T47D (cell line): ENCODE data around the gene C2orf74.

Experiments used
- DNase-seq, 2 experiments: peaks; one replicate each; pipeline versions ENCODE4 v3.0.0 to v3.0.0-alpha.2; 2011 to 2012; ENCODE audit warnings: low read depth in 1 of 2, low spot score in 1 of 2
- JUND ChIP-seq: IDR thresholded peaks from 2 replicates; pipeline ENCODE4 v1.6.1; 2012; ENCODE audit warnings: low read depth
- in situ Hi-C: cut with HindIII; loops from 2 replicates; pipeline ENCODE4 v1.10.0; 2016; ENCODE audit warnings: low sequenced_read_pairs, low pct_unique_long_range_greater_than_20kb

Gene C2orf74

DNA sequence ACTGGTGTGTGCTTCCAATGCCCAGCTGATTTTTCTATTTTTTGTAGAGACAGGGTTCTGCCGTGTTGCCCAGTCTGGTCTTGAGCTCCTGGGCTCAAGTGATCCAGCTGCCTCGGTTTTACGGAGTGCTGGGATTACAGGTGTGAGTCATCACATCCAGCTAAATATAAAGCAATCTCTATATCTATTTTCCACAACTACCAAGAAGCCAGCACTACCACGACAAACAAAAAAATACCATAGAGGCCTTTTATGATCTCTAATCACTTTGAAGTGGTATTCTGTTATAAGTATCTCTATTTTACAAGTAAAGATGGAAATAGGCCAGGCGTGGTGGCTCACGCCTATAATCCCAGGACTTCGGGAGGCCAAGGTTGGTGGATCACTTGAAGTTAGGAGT lies 34.7 kb downstream of the C2orf74 start:
- no peak for TF ChIP-seq JUND
- no peak for DNase-seq
- in situ Hi-C loops = no loop called here

DNA sequence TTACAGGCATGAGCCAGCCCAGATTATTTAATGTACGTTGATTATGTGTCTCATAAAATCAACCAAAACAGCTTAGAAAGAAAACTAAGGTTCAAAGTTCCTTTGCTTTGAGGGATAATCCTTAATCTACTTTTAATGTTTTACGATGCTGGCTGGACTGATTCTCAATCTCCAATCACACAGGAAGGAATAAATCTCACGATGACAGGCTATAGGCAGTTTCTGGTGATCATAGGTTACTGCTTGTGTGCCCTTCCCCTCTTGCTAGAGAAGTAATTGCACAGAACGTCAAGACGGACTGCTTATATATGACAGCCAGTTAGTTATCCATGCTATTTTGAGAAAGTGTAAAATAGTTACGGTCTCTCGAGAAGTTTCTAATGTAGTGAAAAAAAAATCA lies 43.1 kb downstream of the C2orf74 start:
- DNase-seq = no peak
- in situ Hi-C loops = no loop called here
- no peak for TF ChIP-seq JUND

DNA sequence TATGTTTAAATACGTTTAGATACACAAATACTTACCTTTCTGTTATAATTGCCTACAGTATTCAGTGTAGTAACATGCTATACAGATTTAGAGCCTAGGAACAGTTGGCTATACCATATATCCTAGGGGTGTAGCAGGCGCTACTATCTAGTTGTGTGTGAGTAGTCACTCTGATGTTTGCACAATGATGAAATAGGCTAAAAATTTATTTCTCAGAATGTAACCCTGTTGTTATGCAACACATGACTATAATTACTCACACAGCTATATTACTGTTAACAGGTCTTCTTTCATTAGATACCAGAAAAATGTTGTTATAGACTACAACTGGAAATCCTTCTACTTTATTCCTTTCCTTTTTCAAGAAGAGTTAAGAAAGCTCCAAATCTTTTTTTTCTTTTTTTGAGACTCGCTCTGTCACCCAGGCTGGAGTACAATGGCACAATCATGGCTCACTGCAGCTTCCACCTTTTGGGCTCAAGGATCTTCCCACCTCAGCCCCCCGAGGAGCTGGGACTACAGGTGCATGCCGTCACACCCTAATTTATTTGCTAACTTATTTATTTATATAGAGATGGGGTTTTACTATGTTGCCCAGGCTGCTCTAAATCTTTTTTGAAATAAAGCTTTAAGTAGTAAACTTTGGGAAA lies 48.5 kb downstream of the C2orf74 start:
- no peak for DNase-seq
- in situ Hi-C loops = no loop called here
- no peak for TF ChIP-seq JUND

DNA sequence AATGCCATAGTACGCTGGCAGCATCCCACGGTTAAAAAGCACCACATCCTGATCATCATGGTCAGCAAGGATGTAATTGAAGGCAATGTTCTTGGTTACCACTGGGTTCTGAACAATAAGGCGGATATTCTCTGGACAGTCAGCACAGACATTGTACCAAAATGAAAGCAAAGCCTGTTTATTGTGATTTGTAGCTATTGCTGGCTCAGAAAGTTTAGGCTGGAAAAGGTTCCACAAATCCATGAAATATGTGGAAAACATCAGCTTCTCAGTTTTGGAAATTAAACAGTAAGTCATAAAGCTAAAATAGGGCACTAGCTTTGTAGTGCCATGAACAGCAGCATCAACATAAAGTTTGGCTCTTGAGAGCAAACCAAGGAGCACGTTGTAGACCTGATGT lies 52.2 kb downstream of the C2orf74 start:
- no peak for TF ChIP-seq JUND
- in situ Hi-C loops = no loop called here
- no peak for DNase-seq
